Measurements from ENCODE around the gene SMPD1. TPM values are rescaled to one million over a fixed set of nuclear protein-coding genes. Genes with fewer than 3 reads are reported as not detected.

Gene SMPD1
- total RNA-seq, 1 experiment from 2014 or later: 38.9 TPM

DNA sequence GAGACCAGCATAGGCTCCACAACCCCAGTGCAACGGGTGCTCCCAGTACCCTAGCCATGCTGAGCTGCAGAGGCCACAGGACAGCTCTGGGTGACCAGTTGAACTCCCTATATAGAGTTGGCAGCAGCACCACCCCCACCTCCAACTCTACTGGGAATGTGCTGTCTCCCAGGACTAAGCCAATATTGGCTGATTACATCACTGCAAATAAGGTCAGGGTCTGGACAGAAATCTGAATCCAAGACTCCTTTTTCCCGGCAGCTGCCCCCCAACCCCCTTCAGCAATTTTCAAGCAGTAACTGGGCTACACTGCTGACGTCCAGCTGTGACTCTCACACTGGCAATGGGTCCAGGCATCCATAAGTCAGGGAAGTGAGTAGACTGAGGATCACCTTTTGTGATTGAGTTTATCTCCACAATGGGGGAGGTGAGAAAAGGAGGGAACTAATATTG, 50.7 kb downstream of the SMPD1 start, which contains the start of gene HPX:
Gene HPX, minus strand, starts transcription at position 82 of the 453 bp plus-strand sequence. Its CDS starts 24 bp downstream, at position 58.
- Histone ChIP-seq H3K27me3 (replicated peaks) (no peaks in the 10 kb centered on the region), H3K9me3 (replicated peaks) (no peaks in the 10 kb centered on the region), H3K27ac (no peak within 1 kb of the TSS), H3K4me3 (no peak within 1 kb of the TSS), H3K36me3 (no peaks in the 10 kb centered on the region), H3K4me1 (replicated peaks) (no peaks in the 10 kb centered on the region)
- DNase-seq (ENCODE audit: low read depth in 1 of 2, low spot score in 2 of 2): no peak

- no peaks in the 10 kb centered on the region for H3K9me3 ChIP-seq (replicated peaks)
- H3K27me3 ChIP-seq (replicated peaks): no peaks in the 10 kb centered on the region
- H3K36me3 ChIP-seq: no peaks in the 10 kb centered on the region
- H3K4me1 ChIP-seq (replicated peaks): no peaks in the 10 kb centered on the region
- no peak for DNase-seq (ENCODE audit: low read depth in 1 of 2, low spot score in 2 of 2)
- no peak overlapping the region for H3K27ac ChIP-seq
- no peak overlapping the region for H3K4me3 ChIP-seq
Measured at GRCh38 chr11:6442441-6442840, 52.2 kb downstream of the SMPD1 start.

- peak; percentile 15 to 46 for DNase-seq (ENCODE audit: low read depth in 1 of 2, low spot score in 2 of 2)
- Histone ChIP-seq H3K27me3 (replicated peaks) (no peaks in the 10 kb centered on the region), H3K4me3 (no peak overlapping the region), H3K4me1 (replicated peaks) (no peaks in the 10 kb centered on the region), H3K9me3 (replicated peaks) (no peaks in the 10 kb centered on the region), H3K36me3 (no peaks in the 10 kb centered on the region), H3K27ac (no peak overlapping the region)
Measured at GRCh38 chr11:6443269-6444003, 53.2 kb downstream of the SMPD1 start.

Other genes starting within 250 kb of the SMPD1 start
- gene OR52B2, start 220.1 kb upstream of the SMPD1 start, total RNA-seq (2014; rRNA removed; shearing (Covaris generic)): not detected in 2 replicates
- gene OR52W1, start 191.2 kb upstream of the SMPD1 start, total RNA-seq (2014; rRNA removed; shearing (Covaris generic)): not detected in 2 replicates
- gene C11orf42, start 184.9 kb upstream of the SMPD1 start, total RNA-seq (2014; rRNA removed; shearing (Covaris generic)): not detected in 2 replicates
- 5.6 and 10.0 TPM in 2 replicates for gene FHIP1B, start 155.8 kb upstream of the SMPD1 start, total RNA-seq (2014; rRNA removed; shearing (Covaris generic))
- gene CNGA4, start 151.4 kb upstream of the SMPD1 start, total RNA-seq (2014; rRNA removed; shearing (Covaris generic)): not detected in 2 replicates
- not detected in 2 replicates for gene CCKBR, start 130.6 kb upstream of the SMPD1 start, total RNA-seq (2014; rRNA removed; shearing (Covaris generic))
- gene CAVIN3, start 70.0 kb upstream of the SMPD1 start, total RNA-seq (2014; rRNA removed; shearing (Covaris generic)): 174 and 307 TPM in 2 replicates
- 12.0 and 17.1 TPM in 2 replicates for gene APBB1, start 28.6 kb downstream of the SMPD1 start, total RNA-seq (2014; rRNA removed; shearing (Covaris generic))
- 0.32 TPM in 1 of 2 replicates, not detected in the other for gene HPX, start 50.5 kb downstream of the SMPD1 start, total RNA-seq (2014; rRNA removed; shearing (Covaris generic))
- gene TRIM3, start 83.5 kb downstream of the SMPD1 start, total RNA-seq (2014; rRNA removed; shearing (Covaris generic)): 9.1 and 11.0 TPM in 2 replicates
- gene ARFIP2, start 90.9 kb downstream of the SMPD1 start, total RNA-seq (2014; rRNA removed; shearing (Covaris generic)): 14.0 and 22.9 TPM in 2 replicates
- gene TIMM10B, start 91.0 kb downstream of the SMPD1 start, total RNA-seq (2014; rRNA removed; shearing (Covaris generic)): 5.6 and 19.1 TPM in 2 replicates
- gene DNHD1, start 106.8 kb downstream of the SMPD1 start, total RNA-seq (2014; rRNA removed; shearing (Covaris generic)): 1.5 and 1.8 TPM in 2 replicates
- gene RRP8, start 213.1 kb downstream of the SMPD1 start, total RNA-seq (2014; rRNA removed; shearing (Covaris generic)): 10.2 and 12.0 TPM in 2 replicates
- 160 and 180 TPM in 2 replicates for gene ILK, start 213.3 kb downstream of the SMPD1 start, total RNA-seq (2014; rRNA removed; shearing (Covaris generic))
- gene TAF10, start 221.7 kb downstream of the SMPD1 start, total RNA-seq (2014; rRNA removed; shearing (Covaris generic)): 25.2 and 35.2 TPM in 2 replicates
- gene TPP1, start 228.9 kb downstream of the SMPD1 start, total RNA-seq (2014; rRNA removed; shearing (Covaris generic)): 5.9 and 6.8 TPM in 2 replicates

Measured in SJSA1 (cell line).